Activated CD4-positive, CD25-positive, alpha-beta regulatory T cell treated with anti-CD3 and anti-CD28 coated beads, Interleukin-2, amount 50 U/mL, for 24 hours (primary cell): ENCODE results near the gene NCKAP5.

ENCODE experiments used
- ATAC-seq, 2 donors: fragments of 150-1000 bp; cut with Tn5 transposase; one replicate each; pipeline ENCODE4 v1.10.0; 2021; ENCODE audit warnings: mild to moderate bottlenecking in 1 of 2, moderate library complexity in 1 of 2

Gene NCKAP5

GRCh38 chr2:132780651-132781050, 787.6 kb downstream of the NCKAP5 start:
- no peak for ATAC-seq

- no peak for ATAC-seq
Measured at GRCh38 chr2:132779206-132779721, 789.0 kb downstream of the NCKAP5 start.

GRCh38 chr2:132776287-132776686, 792.0 kb downstream of the NCKAP5 start:
- ATAC-seq = no peak

- no peak for ATAC-seq
Measured at GRCh38 chr2:132774189-132774588, 794.1 kb downstream of the NCKAP5 start.

GRCh38 chr2:132773331-132773730, 794.9 kb downstream of the NCKAP5 start:
- no peak for ATAC-seq

GRCh38 chr2:132772340-132772739, 795.9 kb downstream of the NCKAP5 start:
- no peak for ATAC-seq

GRCh38 chr2:132766573-132766972, 801.7 kb downstream of the NCKAP5 start:
- ATAC-seq = no peak

- no peak for ATAC-seq
Measured at GRCh38 chr2:132761437-132761836, 806.8 kb downstream of the NCKAP5 start.

GRCh38 chr2:132760971-132761370, 807.3 kb downstream of the NCKAP5 start:
- ATAC-seq = no peak

- no peak for ATAC-seq
Measured at GRCh38 chr2:132760405-132760804, 807.9 kb downstream of the NCKAP5 start.

- no peak for ATAC-seq
Measured at GRCh38 chr2:132758995-132759394, 809.3 kb downstream of the NCKAP5 start.

- ATAC-seq = no peak
Measured at GRCh38 chr2:132757676-132758075, 810.6 kb downstream of the NCKAP5 start.

- no peak for ATAC-seq
Measured at GRCh38 chr2:132757002-132757589, 811.2 kb downstream of the NCKAP5 start.

GRCh38 chr2:132754867-132755472, 813.3 kb downstream of the NCKAP5 start:
- no peak for ATAC-seq

- ATAC-seq = no peak
Measured at GRCh38 chr2:132754392-132754791, 813.9 kb downstream of the NCKAP5 start.

- ATAC-seq = no peak
Measured at GRCh38 chr2:132752421-132753206, 815.6 kb downstream of the NCKAP5 start.

- no peak for ATAC-seq
Measured at GRCh38 chr2:132751836-132752235, 816.4 kb downstream of the NCKAP5 start.

GRCh38 chr2:132750606-132751005, 817.7 kb downstream of the NCKAP5 start:
- ATAC-seq = no peak

- ATAC-seq = no peak
Measured at GRCh38 chr2:132747046-132747445, 821.2 kb downstream of the NCKAP5 start.

GRCh38 chr2:132741754-132742153, 826.5 kb downstream of the NCKAP5 start:
- ATAC-seq = no peak

GRCh38 chr2:132740081-132740720, 828.1 kb downstream of the NCKAP5 start:
- no peak for ATAC-seq

- no peak for ATAC-seq
Measured at GRCh38 chr2:132738223-132738622, 830.0 kb downstream of the NCKAP5 start.

GRCh38 chr2:132736059-132736458, 832.2 kb downstream of the NCKAP5 start:
- ATAC-seq = no peak
